ENCODE results near the gene NKAIN2.

The NKAIN2 gene

GRCh38 chr6:123849406-123849805 is 45.7 kb downstream of the NKAIN2 start:
- no peaks in the 10 kb centered on the region for H3K4me1 ChIP-seq (ENCODE audit: insufficient read depth, low read length)
- no peak overlapping the region for H3K27ac ChIP-seq (ENCODE audit: low read length)
- H3K9ac ChIP-seq (ENCODE audit: low read depth, low read length): no peak overlapping the region
- no peaks in the 10 kb centered on the region for H3K36me3 ChIP-seq (ENCODE audit: insufficient read depth, low read depth, low read length)
- no peak overlapping the region for H3K4me3 ChIP-seq (ENCODE audit: low read length)
- H3K27me3 ChIP-seq (ENCODE audit: insufficient read depth, low read length): no peaks in the 10 kb centered on the region
- no peaks in the 10 kb centered on the region for H3K9me3 ChIP-seq (ENCODE audit: insufficient read depth, low read depth, low read length)

GRCh38 chr6:123850555-123850954 is 46.9 kb downstream of the NKAIN2 start:
- Histone ChIP-seq H3K4me3 (ENCODE audit: low read length) (no peak overlapping the region), H3K36me3 (ENCODE audit: insufficient read depth, low read depth, low read length) (no peaks in the 10 kb centered on the region), H3K27ac (ENCODE audit: low read length) (no peak overlapping the region), H3K9me3 (ENCODE audit: insufficient read depth, low read depth, low read length) (no peaks in the 10 kb centered on the region), H3K27me3 (ENCODE audit: insufficient read depth, low read length) (no peaks in the 10 kb centered on the region), H3K9ac (ENCODE audit: low read depth, low read length) (no peak overlapping the region), H3K4me1 (ENCODE audit: insufficient read depth, low read length) (no peaks in the 10 kb centered on the region)

GRCh38 chr6:123854201-123854600 is 50.5 kb downstream of the NKAIN2 start:
- H3K36me3 ChIP-seq (ENCODE audit: insufficient read depth, low read depth, low read length): no peaks in the 10 kb centered on the region
- H3K9me3 ChIP-seq (ENCODE audit: insufficient read depth, low read depth, low read length): no peaks in the 10 kb centered on the region
- no peak overlapping the region for H3K27ac ChIP-seq (ENCODE audit: low read length)
- H3K4me1 ChIP-seq (ENCODE audit: insufficient read depth, low read length): no peaks in the 10 kb centered on the region
- no peak overlapping the region for H3K4me3 ChIP-seq (ENCODE audit: low read length)
- no peaks in the 10 kb centered on the region for H3K27me3 ChIP-seq (ENCODE audit: insufficient read depth, low read length)
- H3K9ac ChIP-seq (ENCODE audit: low read depth, low read length): no peak overlapping the region

GRCh38 chr6:123855506-123855905 is 51.8 kb downstream of the NKAIN2 start:
- no peaks in the 10 kb centered on the region for H3K9me3 ChIP-seq (ENCODE audit: insufficient read depth, low read depth, low read length)
- H3K27me3 ChIP-seq (ENCODE audit: insufficient read depth, low read length): no peaks in the 10 kb centered on the region
- no peak overlapping the region for H3K9ac ChIP-seq (ENCODE audit: low read depth, low read length)
- no peaks in the 10 kb centered on the region for H3K4me1 ChIP-seq (ENCODE audit: insufficient read depth, low read length)
- no peaks in the 10 kb centered on the region for H3K36me3 ChIP-seq (ENCODE audit: insufficient read depth, low read depth, low read length)
- no peak overlapping the region for H3K27ac ChIP-seq (ENCODE audit: low read length)
- H3K4me3 ChIP-seq (ENCODE audit: low read length): no peak overlapping the region

- Histone ChIP-seq H3K27me3 (ENCODE audit: insufficient read depth, low read length) (no peaks in the 10 kb centered on the region), H3K36me3 (ENCODE audit: insufficient read depth, low read depth, low read length) (no peaks in the 10 kb centered on the region), H3K4me1 (ENCODE audit: insufficient read depth, low read length) (no peaks in the 10 kb centered on the region), H3K4me3 (ENCODE audit: low read length) (no peak overlapping the region), H3K27ac (ENCODE audit: low read length) (no peak overlapping the region), H3K9me3 (ENCODE audit: insufficient read depth, low read depth, low read length) (no peaks in the 10 kb centered on the region), H3K9ac (ENCODE audit: low read depth, low read length) (no peak overlapping the region)
These were observed 55.6 kb downstream of the NKAIN2 start for GRCh38 chr6:123859291-123859690.

GRCh38 chr6:123869334-123869733 is 65.7 kb downstream of the NKAIN2 start:
- Histone ChIP-seq H3K27ac (ENCODE audit: low read length) (no peak overlapping the region), H3K27me3 (ENCODE audit: insufficient read depth, low read length) (no peaks in the 10 kb centered on the region), H3K4me3 (ENCODE audit: low read length) (no peak overlapping the region), H3K9me3 (ENCODE audit: insufficient read depth, low read depth, low read length) (no peaks in the 10 kb centered on the region), H3K9ac (ENCODE audit: low read depth, low read length) (no peak overlapping the region), H3K4me1 (ENCODE audit: insufficient read depth, low read length) (no peaks in the 10 kb centered on the region), H3K36me3 (ENCODE audit: insufficient read depth, low read depth, low read length) (no peaks in the 10 kb centered on the region)

GRCh38 chr6:123873974-123874373 is 70.3 kb downstream of the NKAIN2 start:
- no peaks in the 10 kb centered on the region for H3K27me3 ChIP-seq (ENCODE audit: insufficient read depth, low read length)
- no peak overlapping the region for H3K9ac ChIP-seq (ENCODE audit: low read depth, low read length)
- H3K4me1 ChIP-seq (ENCODE audit: insufficient read depth, low read length): no peaks in the 10 kb centered on the region
- H3K4me3 ChIP-seq (ENCODE audit: low read length): no peak overlapping the region
- H3K36me3 ChIP-seq (ENCODE audit: insufficient read depth, low read depth, low read length): no peaks in the 10 kb centered on the region
- no peaks in the 10 kb centered on the region for H3K9me3 ChIP-seq (ENCODE audit: insufficient read depth, low read depth, low read length)
- no peak overlapping the region for H3K27ac ChIP-seq (ENCODE audit: low read length)

GRCh38 chr6:123875784-123876183 is 72.1 kb downstream of the NKAIN2 start:
- H3K9me3 ChIP-seq (ENCODE audit: insufficient read depth, low read depth, low read length): no peaks in the 10 kb centered on the region
- H3K36me3 ChIP-seq (ENCODE audit: insufficient read depth, low read depth, low read length): no peaks in the 10 kb centered on the region
- no peak overlapping the region for H3K27ac ChIP-seq (ENCODE audit: low read length)
- H3K4me1 ChIP-seq (ENCODE audit: insufficient read depth, low read length): no peaks in the 10 kb centered on the region
- no peak overlapping the region for H3K9ac ChIP-seq (ENCODE audit: low read depth, low read length)
- H3K27me3 ChIP-seq (ENCODE audit: insufficient read depth, low read length): no peaks in the 10 kb centered on the region
- no peak overlapping the region for H3K4me3 ChIP-seq (ENCODE audit: low read length)

- Histone ChIP-seq H3K9ac (ENCODE audit: low read depth, low read length) (no peak overlapping the region), H3K4me3 (ENCODE audit: low read length) (no peak overlapping the region), H3K27ac (ENCODE audit: low read length) (no peak overlapping the region), H3K27me3 (ENCODE audit: insufficient read depth, low read length) (no peaks in the 10 kb centered on the region), H3K9me3 (ENCODE audit: insufficient read depth, low read depth, low read length) (no peaks in the 10 kb centered on the region), H3K4me1 (ENCODE audit: insufficient read depth, low read length) (no peaks in the 10 kb centered on the region), H3K36me3 (ENCODE audit: insufficient read depth, low read depth, low read length) (no peaks in the 10 kb centered on the region)
These were observed 76.1 kb downstream of the NKAIN2 start for GRCh38 chr6:123879749-123880148.

GRCh38 chr6:123888771-123889513 is 85.3 kb downstream of the NKAIN2 start:
- Histone ChIP-seq H3K27me3 (ENCODE audit: insufficient read depth, low read length) (no peaks in the 10 kb centered on the region), H3K4me1 (ENCODE audit: insufficient read depth, low read length) (no peaks in the 10 kb centered on the region), H3K36me3 (ENCODE audit: insufficient read depth, low read depth, low read length) (no peaks in the 10 kb centered on the region), H3K9me3 (ENCODE audit: insufficient read depth, low read depth, low read length) (no peaks in the 10 kb centered on the region), H3K9ac (ENCODE audit: low read depth, low read length) (no peak overlapping the region), H3K27ac (ENCODE audit: low read length) (no peak overlapping the region), H3K4me3 (ENCODE audit: low read length) (no peak overlapping the region)

GRCh38 chr6:123895346-123895745 is 91.7 kb downstream of the NKAIN2 start:
- Histone ChIP-seq H3K36me3 (ENCODE audit: insufficient read depth, low read depth, low read length) (no peaks in the 10 kb centered on the region), H3K27me3 (ENCODE audit: insufficient read depth, low read length) (no peaks in the 10 kb centered on the region), H3K27ac (ENCODE audit: low read length) (no peak overlapping the region), H3K9ac (ENCODE audit: low read depth, low read length) (no peak overlapping the region), H3K4me3 (ENCODE audit: low read length) (no peak overlapping the region), H3K4me1 (ENCODE audit: insufficient read depth, low read length) (no peaks in the 10 kb centered on the region), H3K9me3 (ENCODE audit: insufficient read depth, low read depth, low read length) (no peaks in the 10 kb centered on the region)

GRCh38 chr6:123895806-123896205 is 92.1 kb downstream of the NKAIN2 start:
- Histone ChIP-seq H3K27me3 (ENCODE audit: insufficient read depth, low read length) (no peaks in the 10 kb centered on the region), H3K9ac (ENCODE audit: low read depth, low read length) (no peak overlapping the region), H3K36me3 (ENCODE audit: insufficient read depth, low read depth, low read length) (no peaks in the 10 kb centered on the region), H3K9me3 (ENCODE audit: insufficient read depth, low read depth, low read length) (no peaks in the 10 kb centered on the region), H3K4me1 (ENCODE audit: insufficient read depth, low read length) (no peaks in the 10 kb centered on the region), H3K4me3 (ENCODE audit: low read length) (no peak overlapping the region), H3K27ac (ENCODE audit: low read length) (no peak overlapping the region)
